Spleen (tissue), 7 donors: ENCODE data around the gene ORC4.

Experiments used
- CTCF ChIP-seq, 11 experiments: fragments of 200-600 bp in 7 of 11; fragments of 450-650 bp in 4 of 11; sonication (generic) in 4 of 11; IDR thresholded peaks in 8 of 11; conservative IDR thresholded peaks in 3 of 11; 1 replicate in 7 of 11; 2 replicates in 4 of 11; pipeline versions ENCODE4 v1.4.0 to v1.8.0; 2016 to 2021; ENCODE audit warnings: antibody characterized with exemption in 11 of 11, inconsistent platforms in 4 of 11, mild to moderate bottlenecking in 1 of 11
- POLR2AphosphoS5 ChIP-seq, 3 donors: sonication (generic); formaldehyde crosslinking; IDR thresholded peaks; one replicate each; pipeline ENCODE4 v1.5.1; 2017; ENCODE audit warnings: antibody characterized with exemption in 3 of 3
- donor health status: DM: no; HTN: no; CAD: no; lungs with moderate emphysema.
- donor health status: DM: no; HTN: no; CAD: no.
- donor health status: DM: no; HTN: no; CAD: no.

GRCh38 chr2:148049284-148049683 is 28.7 kb upstream of the ORC4 start:
- TF ChIP-seq CTCF (IDR thresholded peaks at IDR 0.05 in 8 of 11, conservative IDR thresholded peaks at IDR 0.05 in 3 of 11) = no peak
- no peak for TF ChIP-seq POLR2AphosphoS5 (IDR thresholded peaks at IDR 0.05)
